Hepatic stellate cell (primary cell): ENCODE data around the gene CNTD1.
A peak's percentile ranks its signal among the peaks of the same experiment; 100 is the strongest.
"Not testable (repeated sequence)": the region's sequence is repeated elsewhere in the genome, so short reads cannot be mapped to it uniquely, and the experiment has no call there.

Experiments used
- DNase-seq: peaks from one replicate; pipeline ENCODE4 v3.0.0; 2011; ENCODE audit warnings: low spot score

The CNTD1 gene

GRCh38 chr17:42798383-42799380 is at the start of gene CNTD1, which contains the start of gene COA3:
Gene CNTD1, plus strand, starts transcription at chr17:42798861. Its CDS starts 207 bp downstream, at chr17:42799068.
Gene COA3, minus strand, starts transcription at chr17:42798704. Its CDS starts 23 bp downstream, at chr17:42798681.
- DNase-seq, result peak; percentile 92

DNA sequence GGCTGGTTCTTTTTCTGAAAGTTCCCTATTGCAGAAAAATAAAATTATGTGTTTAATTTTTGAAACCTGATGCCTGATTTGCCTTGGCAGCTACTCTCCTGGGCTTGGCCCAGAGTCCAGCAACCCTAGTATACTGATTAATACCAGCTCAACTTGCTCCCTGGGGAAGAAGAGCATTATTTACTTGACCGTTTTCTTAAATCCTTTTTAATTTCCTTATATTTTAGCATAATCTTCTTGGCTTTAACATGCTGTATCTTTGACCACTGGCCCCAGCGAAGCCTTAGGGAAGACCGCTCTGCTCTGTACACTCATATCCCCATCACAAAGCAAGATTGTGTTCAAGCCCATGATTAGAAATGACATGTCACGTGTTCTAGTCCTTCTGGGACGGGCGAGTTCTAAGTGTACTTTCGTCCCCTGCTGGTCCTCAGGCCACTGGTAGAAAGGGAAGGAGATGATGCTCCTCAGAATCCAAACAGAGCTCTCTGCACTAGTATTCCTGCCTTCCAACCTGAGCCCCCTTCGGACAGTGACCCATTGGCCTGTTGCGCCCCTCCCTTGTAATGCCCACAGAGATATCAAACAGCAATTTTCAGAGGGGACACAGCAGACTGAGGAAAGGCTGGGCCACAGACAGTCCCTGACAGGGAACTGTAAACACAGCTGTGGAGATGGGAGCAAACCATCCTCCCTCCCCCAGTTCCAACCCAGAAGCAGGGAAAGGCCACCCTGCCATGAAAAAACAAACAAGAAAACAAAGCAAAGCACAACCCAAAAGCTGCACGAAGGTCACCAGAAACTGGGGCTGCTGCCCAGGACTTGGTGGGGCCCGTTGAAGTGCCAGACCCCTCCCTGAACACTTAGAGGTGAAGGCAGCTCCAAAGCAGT is 49.5 kb upstream of the CNTD1 start:
- no peak for DNase-seq

GRCh38 chr17:42750739-42751344 is 47.8 kb upstream of the CNTD1 start:
- no peak for DNase-seq

- DNase-seq, result no peak
Measured at GRCh38 chr17:42751628-42752027, 47.0 kb upstream of the CNTD1 start.

- DNase-seq, result no peak
Measured at GRCh38 chr17:42754782-42755181, 43.9 kb upstream of the CNTD1 start.

GRCh38 chr17:42759982-42760651 is 38.5 kb upstream of the CNTD1 start:
- no peak for DNase-seq

GRCh38 chr17:42760652-42761581 is 37.7 kb upstream of the CNTD1 start, which contains the start of gene RAMP2:
Gene RAMP2, plus strand, starts transcription at chr17:42761227. Its CDS starts 35 bp downstream, at chr17:42761262.
- DNase-seq, result peak; percentile 36

DNA sequence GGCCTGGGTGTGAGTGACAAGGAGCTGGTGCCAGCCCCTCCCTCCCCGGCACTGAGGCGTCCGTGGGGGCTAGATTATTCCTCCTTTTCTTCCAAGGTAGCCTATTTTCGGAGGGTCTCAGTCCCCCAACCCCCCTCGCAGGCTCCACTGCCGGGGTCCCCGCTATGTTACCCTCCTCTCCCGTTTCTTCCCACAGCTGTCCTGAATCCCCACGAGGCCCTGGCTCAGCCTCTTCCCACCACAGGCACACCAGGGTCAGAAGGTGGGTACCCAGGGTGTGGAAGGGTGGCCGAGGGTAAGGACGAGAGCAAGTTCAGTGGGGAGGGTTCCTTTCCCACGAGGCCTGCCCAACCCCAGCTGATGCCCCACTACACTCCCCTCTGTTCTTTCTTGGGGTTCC is 37.0 kb upstream of the CNTD1 start:
- DNase-seq, result no peak

DNA sequence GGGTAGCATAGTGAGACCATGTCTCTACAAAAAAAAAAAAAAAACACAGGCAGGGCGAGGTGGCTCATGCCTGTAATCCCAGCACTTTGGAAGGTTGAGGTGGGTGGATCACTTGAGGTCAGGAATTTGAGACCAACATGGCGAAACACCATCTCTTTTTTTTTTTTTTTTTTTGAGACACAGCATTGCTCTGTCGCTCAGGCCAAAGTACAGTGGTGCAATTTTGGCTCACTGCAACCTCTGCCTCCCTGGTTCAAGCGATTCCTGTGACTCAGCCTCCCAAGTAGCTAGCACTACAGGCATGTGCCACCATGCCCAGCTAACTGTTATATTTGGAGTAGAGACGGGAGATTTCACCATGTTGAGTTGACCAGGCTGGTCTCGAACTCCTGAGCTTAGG is 32.5 kb upstream of the CNTD1 start:
- DNase-seq, result no peak

GRCh38 chr17:42767512-42767911 is 31.1 kb upstream of the CNTD1 start:
- DNase-seq, result no peak

DNA sequence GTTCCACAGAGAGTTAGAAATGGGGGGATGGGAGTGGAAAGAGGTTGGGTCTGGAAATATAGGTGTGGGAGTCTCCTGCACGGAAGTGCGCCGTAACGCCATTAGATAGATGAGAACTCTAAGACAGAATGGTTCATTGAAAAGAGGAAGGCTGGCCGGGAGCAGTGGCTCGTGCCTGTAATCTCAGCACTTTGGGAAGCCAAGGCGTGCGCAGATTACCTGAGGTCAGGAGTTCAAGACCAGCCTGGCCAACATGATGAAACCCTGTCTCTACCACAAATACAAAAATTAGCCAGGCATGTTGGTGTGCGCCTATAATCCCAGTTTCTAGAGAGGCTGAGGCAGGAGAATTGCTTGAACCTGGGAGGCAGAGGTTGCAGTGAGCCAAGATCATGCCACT is 30.7 kb upstream of the CNTD1 start:
- DNase-seq, result not testable (repeated sequence)

DNA sequence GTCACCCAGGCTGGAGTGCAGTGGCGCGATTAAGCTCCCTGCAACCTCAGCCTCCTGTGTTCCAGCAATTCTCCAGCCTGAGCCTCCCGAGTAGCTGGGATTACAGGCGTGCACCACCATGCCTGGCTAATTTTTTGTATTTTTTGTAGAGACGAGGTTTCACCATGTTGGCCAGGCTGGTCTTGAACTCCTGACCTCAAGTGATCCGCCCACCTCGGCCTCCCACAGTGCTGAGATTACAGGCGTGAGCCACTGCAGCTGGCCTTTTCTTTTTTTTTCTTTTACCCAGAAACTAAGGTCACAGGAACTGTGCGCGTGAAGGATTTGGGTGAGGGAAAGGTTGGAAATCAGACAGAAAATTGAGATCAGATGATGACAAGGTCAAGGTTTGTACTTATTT is 28.7 kb upstream of the CNTD1 start:
- not testable (repeated sequence) for DNase-seq

GRCh38 chr17:42772945-42773289 is 25.7 kb upstream of the CNTD1 start:
- DNase-seq, result no peak

- peak; percentile 88 for DNase-seq
Measured at GRCh38 chr17:42773290-42774035, 25.2 kb upstream of the CNTD1 start, which contains the start of gene VPS25. Gene VPS25, plus strand, starts transcription at chr17:42773449. Its CDS starts 27 bp downstream, at chr17:42773476.

- peak; percentile 61 for DNase-seq
Measured at GRCh38 chr17:42774066-42774745, 24.5 kb upstream of the CNTD1 start.

DNA sequence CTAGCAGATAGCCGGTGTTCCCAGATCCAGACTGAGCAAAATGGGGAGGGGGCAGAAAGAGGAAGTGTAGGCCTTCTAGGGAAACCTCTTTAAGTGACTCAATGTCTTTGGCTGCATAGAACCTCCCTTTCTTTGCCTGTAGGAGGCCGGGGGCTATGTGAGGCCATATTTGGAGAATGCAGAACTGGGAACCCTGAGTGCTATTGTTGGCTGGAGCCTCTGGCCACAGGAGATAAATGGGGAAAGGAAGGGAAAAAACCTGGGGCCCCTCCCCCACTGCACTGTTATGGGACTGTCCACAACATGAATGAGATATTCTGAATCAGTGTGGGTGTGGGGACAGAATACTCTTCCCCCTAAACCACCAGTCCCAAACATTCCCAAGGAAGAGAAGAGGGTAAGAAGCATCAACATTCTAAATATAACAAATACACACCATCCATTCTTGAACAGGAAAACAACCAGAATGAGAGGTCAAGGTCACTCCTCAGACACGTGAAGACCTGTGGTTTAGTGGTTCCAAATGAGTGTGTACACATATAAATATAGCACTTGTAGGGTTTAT is 23.0 kb upstream of the CNTD1 start:
- DNase-seq, result peak; percentile 62

DNA sequence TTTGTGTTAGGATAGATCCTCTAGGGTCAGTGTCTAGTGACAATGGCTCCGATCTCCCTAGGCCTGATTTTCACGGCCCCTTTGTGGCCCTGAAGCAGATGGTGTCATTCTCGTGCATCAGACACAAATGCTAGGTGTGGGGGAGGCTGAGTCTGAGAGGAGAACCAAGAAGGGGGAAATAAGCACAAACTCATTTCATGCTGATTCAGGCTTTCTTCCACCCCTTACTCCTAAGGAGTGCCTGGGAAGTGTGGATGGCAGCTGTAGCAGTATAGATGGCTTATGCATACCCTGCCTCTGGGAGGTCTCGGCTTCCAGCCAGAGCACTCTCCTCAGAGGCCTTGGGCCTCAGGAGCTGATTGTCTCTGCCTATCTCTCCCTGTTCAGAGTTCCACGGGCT is 20.1 kb upstream of the CNTD1 start:
- no peak for DNase-seq

- no peak for DNase-seq
Measured at GRCh38 chr17:42779304-42779935, 19.2 kb upstream of the CNTD1 start.
